Endothelial cell (in vitro differentiated cells): Measurements from ENCODE around the gene LBHD1. TPM values are rescaled to one million over a fixed set of nuclear protein-coding genes. Genes with fewer than 3 reads are reported as not detected.

Source experiments
- DNase-seq: peaks from one replicate; pipeline ENCODE4 v3.0.0; 2021; ENCODE audit warnings: low spot score
- H3K27ac Mint-ChIP-seq: one replicate; pipeline ENCODE4 v1.8.0; 2021; ENCODE audit warnings: mixed read lengths, inconsistent platforms; ENCODE audit not compliant: unreplicated experiment
- H3K27me3 Mint-ChIP-seq: one replicate; pipeline ENCODE4 v1.8.0; 2021; ENCODE audit warnings: mild to moderate bottlenecking, moderate library complexity, mixed read lengths, inconsistent platforms; ENCODE audit not compliant: unreplicated experiment
- H3K36me3 Mint-ChIP-seq: one replicate; pipeline ENCODE4 v1.8.0; 2021; ENCODE audit warnings: mild to moderate bottlenecking, low read depth, mixed read lengths, inconsistent platforms; ENCODE audit not compliant: unreplicated experiment
- H3K4me1 Mint-ChIP-seq: one replicate; pipeline ENCODE4 v1.8.0; 2021; ENCODE audit warnings: mild to moderate bottlenecking, mixed read lengths, inconsistent platforms; ENCODE audit not compliant: unreplicated experiment
- H3K4me3 Mint-ChIP-seq: one replicate; pipeline ENCODE4 v1.8.0; 2021; ENCODE audit warnings: mild to moderate bottlenecking, mixed read lengths, inconsistent platforms; ENCODE audit not compliant: unreplicated experiment
- H3K9me3 Mint-ChIP-seq: one replicate; pipeline ENCODE4 v1.8.0; 2021; ENCODE audit warnings: mixed read lengths, inconsistent platforms; ENCODE audit not compliant: unreplicated experiment
- total RNA-seq: library from RNA; stranded (reverse); fragmentation: NEBNext Ultra II Directional; extraction: Animal tissue kit (Norgen Biotek cat#: 25700); gene quantifications from one replicate; pipeline ENCODE4 v1.2.1, GENCODE V29; 2021; ENCODE audit not compliant: unreplicated experiment
- TF ChIP-seq, protein P1 (sequence below): fragments of 200-600 bp; sonication (generic); IDR thresholded peaks from one replicate; pipeline ENCODE4 v1.5.0; 2021; ENCODE audit warnings: antibody characterized with exemption; ENCODE audit not compliant: unreplicated experiment

Gene LBHD1
- total RNA-seq, 1 donor from 2014 or later, result 11.2 TPM

- Mint-ChIP-seq H3K27ac (no peak overlapping the region), H3K36me3 (peaks cover 5% of the 10 kb centered on the region), H3K4me3 (no peak overlapping the region), H3K9me3 (no peaks in the 10 kb centered on the region), H3K4me1 (peaks cover 9% of the 10 kb centered on the region), H3K27me3 (peaks cover 16% of the 10 kb centered on the region)
- TF ChIP-seq, protein P1, sequence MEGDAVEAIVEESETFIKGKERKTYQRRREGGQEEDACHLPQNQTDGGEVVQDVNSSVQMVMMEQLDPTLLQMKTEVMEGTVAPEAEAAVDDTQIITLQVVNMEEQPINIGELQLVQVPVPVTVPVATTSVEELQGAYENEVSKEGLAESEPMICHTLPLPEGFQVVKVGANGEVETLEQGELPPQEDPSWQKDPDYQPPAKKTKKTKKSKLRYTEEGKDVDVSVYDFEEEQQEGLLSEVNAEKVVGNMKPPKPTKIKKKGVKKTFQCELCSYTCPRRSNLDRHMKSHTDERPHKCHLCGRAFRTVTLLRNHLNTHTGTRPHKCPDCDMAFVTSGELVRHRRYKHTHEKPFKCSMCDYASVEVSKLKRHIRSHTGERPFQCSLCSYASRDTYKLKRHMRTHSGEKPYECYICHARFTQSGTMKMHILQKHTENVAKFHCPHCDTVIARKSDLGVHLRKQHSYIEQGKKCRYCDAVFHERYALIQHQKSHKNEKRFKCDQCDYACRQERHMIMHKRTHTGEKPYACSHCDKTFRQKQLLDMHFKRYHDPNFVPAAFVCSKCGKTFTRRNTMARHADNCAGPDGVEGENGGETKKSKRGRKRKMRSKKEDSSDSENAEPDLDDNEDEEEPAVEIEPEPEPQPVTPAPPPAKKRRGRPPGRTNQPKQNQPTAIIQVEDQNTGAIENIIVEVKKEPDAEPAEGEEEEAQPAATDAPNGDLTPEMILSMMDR, result no peak
- no peak for DNase-seq
Observed at GRCh38 chr11:62615521-62615920, 56.5 kb downstream of the LBHD1 start.

DNA sequence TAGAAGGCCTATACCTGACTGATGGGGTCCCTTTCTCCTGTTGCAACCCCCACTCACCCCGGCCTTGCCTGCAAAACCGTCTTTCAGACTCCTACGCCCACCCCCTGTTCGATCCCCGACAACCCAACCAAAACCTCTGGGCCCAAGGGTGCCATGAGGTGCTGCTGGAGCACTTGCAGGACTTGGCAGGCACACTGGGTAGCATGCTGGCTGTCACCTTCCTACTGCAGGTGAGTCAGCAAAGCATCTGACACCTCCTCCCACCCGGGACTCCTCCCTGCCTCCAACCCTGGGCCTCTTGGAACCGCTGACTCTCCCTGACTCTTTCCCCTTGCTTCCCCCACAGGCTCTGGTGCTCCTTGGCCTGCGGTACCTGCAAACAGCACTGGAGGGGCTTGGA, 57.8 kb downstream of the LBHD1 start:
- H3K27ac Mint-ChIP-seq, result peak overlapping the region; percentile 78
- peaks cover 14% of the 10 kb centered on the region for H3K27me3 Mint-ChIP-seq
- no peak for DNase-seq
- TF ChIP-seq, protein P1, result no peak
- peaks cover 5% of the 10 kb centered on the region for H3K36me3 Mint-ChIP-seq
- H3K4me3 Mint-ChIP-seq, result no peak overlapping the region
- peaks cover 14% of the 10 kb centered on the region for H3K4me1 Mint-ChIP-seq
- no peaks in the 10 kb centered on the region for H3K9me3 Mint-ChIP-seq

DNA sequence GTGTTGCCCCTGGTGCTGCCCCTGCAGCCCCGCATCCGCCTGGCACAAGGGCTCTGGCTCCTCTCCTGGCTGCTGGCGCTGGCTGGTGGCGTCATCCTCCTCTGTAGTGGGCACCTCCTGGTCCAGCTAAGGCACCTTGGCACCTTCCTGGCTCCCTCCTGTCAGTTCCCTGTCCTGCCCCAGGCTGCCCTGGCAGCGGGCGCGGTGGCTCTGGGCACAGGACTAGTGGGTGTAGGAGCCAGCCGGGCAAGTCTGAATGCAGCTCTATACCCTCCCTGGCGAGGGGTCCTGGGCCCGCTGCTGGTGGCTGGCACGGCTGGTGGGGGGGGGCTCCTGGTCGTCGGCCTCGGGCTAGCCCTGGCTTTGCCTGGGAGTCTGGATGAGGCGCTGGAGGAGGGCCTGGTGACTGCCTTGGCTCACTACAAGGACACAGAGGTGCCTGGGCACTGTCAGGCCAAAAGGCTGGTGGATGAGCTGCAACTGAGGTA, 58.7 kb downstream of the LBHD1 start:
- Mint-ChIP-seq H3K27me3 (peaks cover 18% of the 10 kb centered on the region), H3K36me3 (peaks cover 12% of the 10 kb centered on the region), H3K4me1 (peaks cover 14% of the 10 kb centered on the region), H3K27ac (no peak overlapping the region), H3K4me3 (no peak overlapping the region), H3K9me3 (no peaks in the 10 kb centered on the region)
- TF ChIP-seq, protein P1, result no peak
- peak; percentile 15 for DNase-seq

Other genes starting within 250 kb of the LBHD1 start
- gene AHNAK, start 125.5 kb downstream of the LBHD1 start, total RNA-seq, result 136 TPM
- gene EEF1G, start 98.4 kb downstream of the LBHD1 start, total RNA-seq, result 1,951 TPM
- 21.2 TPM for gene TUT1, start 80.7 kb downstream of the LBHD1 start, total RNA-seq
- 157 TPM for gene MTA2, start 70.4 kb downstream of the LBHD1 start, total RNA-seq
- 98.6 TPM for gene EML3, start 59.5 kb downstream of the LBHD1 start, total RNA-seq
- 2.1 TPM for gene ROM1, start 59.0 kb downstream of the LBHD1 start, total RNA-seq
- gene B3GAT3, start 50.3 kb downstream of the LBHD1 start, total RNA-seq, result 32.8 TPM
- gene GANAB, start 25.7 kb downstream of the LBHD1 start, total RNA-seq, result 383 TPM
- gene INTS5, start 19.0 kb downstream of the LBHD1 start, total RNA-seq, result 24.8 TPM
- gene C11orf98, start 7.1 kb downstream of the LBHD1 start, total RNA-seq, result 60.1 TPM
- 8.7 TPM for gene CSKMT, start 7.0 kb downstream of the LBHD1 start, total RNA-seq
- gene UQCC3, start 594 bp downstream of the LBHD1 start, total RNA-seq, result 4.7 TPM
- gene UBXN1, start 6.8 kb upstream of the LBHD1 start, total RNA-seq, result 137 TPM
- gene LRRN4CL, start 17.3 kb upstream of the LBHD1 start, total RNA-seq, result 0.44 TPM
- gene BSCL2, start 35.2 kb upstream of the LBHD1 start, total RNA-seq, result 53.6 TPM
- 1.1 TPM for gene GNG3, start 35.4 kb upstream of the LBHD1 start, total RNA-seq
- 43.6 TPM for gene HNRNPUL2, start 55.2 kb upstream of the LBHD1 start, total RNA-seq
- 38.1 TPM for gene TTC9C, start 56.2 kb upstream of the LBHD1 start, total RNA-seq
- gene ZBTB3, start 81.9 kb upstream of the LBHD1 start, total RNA-seq, result 12.7 TPM
- gene POLR2G, start 89.3 kb upstream of the LBHD1 start, total RNA-seq, result 93.6 TPM
- 31.0 TPM for gene TAF6L, start 99.1 kb upstream of the LBHD1 start, total RNA-seq
- 26.7 TPM for gene TMEM179B, start 115.1 kb upstream of the LBHD1 start, total RNA-seq
- gene TMEM223, start 119.7 kb upstream of the LBHD1 start, total RNA-seq, result 13.9 TPM
- gene NXF1, start 133.2 kb upstream of the LBHD1 start, total RNA-seq, result 50.8 TPM
- 37.9 TPM for gene STX5, start 159.8 kb upstream of the LBHD1 start, total RNA-seq
- gene TEX54, start 160.6 kb upstream of the LBHD1 start, total RNA-seq, result not detected
- 42.2 TPM for gene WDR74, start 167.3 kb upstream of the LBHD1 start, total RNA-seq
- 147 TPM for gene SLC3A2, start 208.6 kb upstream of the LBHD1 start, total RNA-seq
- not detected for gene CHRM1, start 249.1 kb upstream of the LBHD1 start, total RNA-seq